Endothelial cell of umbilical vein (primary cell): ENCODE data around the gene LAP3. TPM values are rescaled to one million over a fixed set of nuclear protein-coding genes. Genes with fewer than 3 reads are reported as not detected.

Source experiments
- BruUV-seq: library from RNA; stranded (reverse); fragments of 400-500 nt; replicated peaks from 2 replicates; lab custom pipeline; 2021; lab: Mats Ljungman, UMichigan
- CTCF ChIA-PET: fragments of 300-600, 350-600 bp; sonication (Branson Sonifier 250); formaldehyde crosslinking; loops from one replicate; lab custom pipeline; 2021; ENCODE audit warnings: antibody characterized with exemption, inconsistent platforms; lab: Charles Lee
- POLR2A ChIA-PET: fragments of 300-600, 350-600 bp; sonication (Branson Sonifier 250); formaldehyde crosslinking; loops from one replicate; lab custom pipeline; 2021; ENCODE audit warnings: antibody characterized with exemption, inconsistent platforms; lab: Charles Lee
- DNase-seq: peaks from one replicate; pipeline ENCODE4 v3.0.0-alpha.2; 2011; ENCODE audit warnings: low read depth, low spot score
- FAIRE-seq: peaks from 2 replicates; lab custom pipeline; 2011; peaks lifted over from hg19 to GRCh38; lab: Jason Lieb, UNC
- H2AFZ ChIP-seq: 2 replicates; pipeline ENCODE4 v1.6.0; 2012; ENCODE audit warnings: low read depth, low read length, control low read depth, inconsistent platforms
- H3K27ac ChIP-seq: 2 replicates; pipeline ENCODE4 v1.5.1; 2011; ENCODE audit warnings: low read depth, mild to moderate bottlenecking, control low read depth, low read length, moderate library complexity; ENCODE audit not compliant: insufficient read depth
- H3K27me3 ChIP-seq, 2 experiments: 2 replicates each; pipeline versions ENCODE4 v1.6.0 to v1.6.1; 2011; ENCODE audit warnings: low read length in 2 of 2, mixed read lengths in 1 of 2; ENCODE audit not compliant: control insufficient read depth in 2 of 2, insufficient read depth in 2 of 2
- H3K36me3 ChIP-seq, 2 experiments: 2 replicates in 1 of 2; 3 replicates in 1 of 2; pipeline ENCODE4 v1.5.1; 2011; ENCODE audit warnings: low read length in 2 of 2, mild to moderate bottlenecking in 1 of 2, moderate library complexity in 1 of 2; ENCODE audit not compliant: control insufficient read depth in 2 of 2, insufficient read depth in 2 of 2; ENCODE audit errors: extremely low read depth in 1 of 2
- H3K4me1 ChIP-seq: 3 replicates; pipeline ENCODE4 v1.5.1; 2011; ENCODE audit warnings: mild to moderate bottlenecking, low read length; ENCODE audit not compliant: control insufficient read depth, insufficient read depth; ENCODE audit errors: extremely low read depth
- H3K4me2 ChIP-seq: 2 replicates; pipeline ENCODE4 v1.6.1; 2011; ENCODE audit warnings: low read length, control low read depth, mixed read lengths; ENCODE audit not compliant: insufficient read depth
- H3K4me3 ChIP-seq, 3 experiments: fragments of 200-600 bp in 1 of 3; sonication (generic), shearing (Covaris generic) in 1 of 3; replicated peaks in 1 of 3; 2 replicates each; pipeline ENCODE4 v1.5.1; 2011 to 2016; ENCODE audit warnings: control low read depth in 3 of 3, low read length in 3 of 3, mild to moderate bottlenecking in 2 of 3, inconsistent platforms in 1 of 3, low read depth in 1 of 3, moderate library complexity in 1 of 3; ENCODE audit not compliant: insufficient read depth in 1 of 3
- H3K79me2 ChIP-seq: 2 replicates; pipeline ENCODE4 v1.6.0; 2012; ENCODE audit warnings: low read length, inconsistent platforms; ENCODE audit not compliant: control insufficient read depth, insufficient read depth
- H3K9ac ChIP-seq: replicated peaks from 2 replicates; pipeline ENCODE3; 2011; ENCODE audit warnings: low read length, control low read depth; ENCODE audit not compliant: insufficient read depth; ENCODE audit errors: extremely low read depth
- H3K9me1 ChIP-seq: replicated peaks from 3 replicates; pipeline ENCODE4 v1.6.0; 2011; ENCODE audit warnings: mild to moderate bottlenecking, low read length; ENCODE audit not compliant: control insufficient read depth, insufficient read depth; ENCODE audit errors: extremely low read depth
- H3K9me3 ChIP-seq: replicated peaks from 2 replicates; pipeline ENCODE4 v1.5.1; 2012; ENCODE audit warnings: low read length, inconsistent platforms; ENCODE audit not compliant: control insufficient read depth, insufficient read depth
- H4K20me1 ChIP-seq: replicated peaks from 2 replicates; pipeline ENCODE3; 2011; ENCODE audit warnings: mild to moderate bottlenecking, low read length; ENCODE audit not compliant: control insufficient read depth, insufficient read depth; ENCODE audit errors: extremely low read depth
- EZH2 ChIP-seq: IDR thresholded peaks from 2 replicates; pipeline ENCODE4 v1.6.1; 2012; ENCODE audit warnings: borderline replicate concordance, low read depth, mild to moderate bottlenecking, moderate library complexity, low read length, inconsistent platforms; ENCODE audit not compliant: severe bottlenecking
- FOS ChIP-seq: IDR thresholded peaks from 2 replicates; pipeline ENCODE4 v1.6.1; 2011; ENCODE audit warnings: mild to moderate bottlenecking, low read length, moderate library complexity, borderline replicate concordance; ENCODE audit not compliant: insufficient read depth
- JUN ChIP-seq: IDR thresholded peaks from 2 replicates; pipeline ENCODE4 v1.6.1; 2011; ENCODE audit warnings: borderline replicate concordance, low read depth; ENCODE audit not compliant: insufficient read length, insufficient read depth
- MAX ChIP-seq: IDR thresholded peaks from 2 replicates; pipeline ENCODE4 v1.6.1; 2011; ENCODE audit not compliant: insufficient read depth, insufficient read length
- MYC ChIP-seq: IDR thresholded peaks from one replicate; pipeline ENCODE4 v1.6.1; 2011; ENCODE audit warnings: mild to moderate bottlenecking, low read depth, low read length
- POLR2A ChIP-seq: IDR thresholded peaks from 2 replicates; pipeline ENCODE4 v1.6.1; 2012; ENCODE audit warnings: low read depth, mild to moderate bottlenecking, control low read depth, low read length
- POLR2AphosphoS5 ChIP-seq: IDR thresholded peaks from 2 replicates; pipeline ENCODE4 v1.6.1; 2012; ENCODE audit warnings: low read depth, mild to moderate bottlenecking, control low read depth, low read length, moderate library complexity; ENCODE audit not compliant: insufficient read depth
- dilution Hi-C: fragments of 300-500 bp; cut with MboI; formaldehyde crosslinking; loops from one replicate; pipeline ENCODE4 v1.15.0; 2019; ENCODE audit warnings: low sequenced_read_pairs; ENCODE audit not compliant: extremely low pct_ligation_motif_present
- intact Hi-C: fragments of 100-400 bp; cut with micrococcal nuclease; formaldehyde crosslinking; loops from one replicate; pipeline ENCODE4 v1.10.0; 2022
- polyA plus RNA-seq, 4 experiments: library from polyadenylated mRNA; depleted of rRNA in 3 of 4; stranded (reverse) in 3 of 4; unstranded in 1 of 4; fragments of >200 nt; gene quantifications; 2 replicates each; pipeline versions ENCODE4 v1.2.1 to v1.2.3, GENCODE V29; 2011 to 2012; ENCODE audit warnings: missing spikeins in 1 of 4
- total RNA-seq: library from RNA; stranded (reverse); gene quantifications from 2 replicates; pipeline ENCODE4 v1.2.3, GENCODE V29; 2021
- TF ChIP-seq, protein P1 (sequence below), 2 donors: IDR thresholded peaks; 1 replicate in 1 of 2; 2 replicates in 1 of 2; pipeline ENCODE4 v1.5.1; 2011; ENCODE audit warnings: low read length in 2 of 2, mild to moderate bottlenecking in 2 of 2, moderate library complexity in 2 of 2, control low read depth in 1 of 2, inconsistent platforms in 1 of 2, low read depth in 1 of 2; ENCODE audit not compliant: insufficient read depth in 1 of 2; ENCODE audit errors: extremely low read depth in 1 of 2

LAP3 gene
- total and polyA plus RNA-seq, 2 donors (not counting 3 experiments of a cell fraction or from before 2014, with no cell fraction given): 82.4 to 94.8 TPM

- no peak overlapping the region for H3K4me2 ChIP-seq
- intact Hi-C loops (loop anchor here (1.0 to 5.0 kb wide), 5 partner anchors 22 to 956 kb away; partner anchors contain the start of genes DCAF16, MED28 and NCAPG), dilution Hi-C loops (no loop called here)
- H3K27ac ChIP-seq: no peak overlapping the region
- ChIA-PET POLR2A (no interaction called here), CTCF (interaction anchor here (0.8 to 3.3 kb wide), 8 partner anchors 20 to 164 kb away, joined by 3 to 35 read pairs (median 4); partner anchors contain the start of genes LAP3 and MED28)
- FAIRE-seq (peak; percentile 92), DNase-seq (peak; percentile 56)
- H3K4me3 ChIP-seq: no peak overlapping the region
- H3K79me2 ChIP-seq: no peaks in the 10 kb centered on the region
- H4K20me1 ChIP-seq: no peaks in the 10 kb centered on the region
- H3K36me3 ChIP-seq: peaks cover 9 to 17% of the 10 kb centered on the region in 2 experiments
- no peak overlapping the region for H3K9ac ChIP-seq
- H2AFZ ChIP-seq: no peak overlapping the region
- TF ChIP-seq, protein P1, sequence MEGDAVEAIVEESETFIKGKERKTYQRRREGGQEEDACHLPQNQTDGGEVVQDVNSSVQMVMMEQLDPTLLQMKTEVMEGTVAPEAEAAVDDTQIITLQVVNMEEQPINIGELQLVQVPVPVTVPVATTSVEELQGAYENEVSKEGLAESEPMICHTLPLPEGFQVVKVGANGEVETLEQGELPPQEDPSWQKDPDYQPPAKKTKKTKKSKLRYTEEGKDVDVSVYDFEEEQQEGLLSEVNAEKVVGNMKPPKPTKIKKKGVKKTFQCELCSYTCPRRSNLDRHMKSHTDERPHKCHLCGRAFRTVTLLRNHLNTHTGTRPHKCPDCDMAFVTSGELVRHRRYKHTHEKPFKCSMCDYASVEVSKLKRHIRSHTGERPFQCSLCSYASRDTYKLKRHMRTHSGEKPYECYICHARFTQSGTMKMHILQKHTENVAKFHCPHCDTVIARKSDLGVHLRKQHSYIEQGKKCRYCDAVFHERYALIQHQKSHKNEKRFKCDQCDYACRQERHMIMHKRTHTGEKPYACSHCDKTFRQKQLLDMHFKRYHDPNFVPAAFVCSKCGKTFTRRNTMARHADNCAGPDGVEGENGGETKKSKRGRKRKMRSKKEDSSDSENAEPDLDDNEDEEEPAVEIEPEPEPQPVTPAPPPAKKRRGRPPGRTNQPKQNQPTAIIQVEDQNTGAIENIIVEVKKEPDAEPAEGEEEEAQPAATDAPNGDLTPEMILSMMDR (IDR thresholded peaks at IDR 0.05; ENCODE audit: extremely low read depth in 1 of 2, insufficient read depth in 1 of 2, low read depth in 1 of 2, low read length in 2 of 2): peak; percentile 79 to 93
- TF ChIP-seq POLR2AphosphoS5: no peak
- H3K9me1 ChIP-seq: no peaks in the 10 kb centered on the region
- H3K4me1 ChIP-seq: no peaks in the 10 kb centered on the region
- no TSS peak for BruUV-seq
- H3K9me3 ChIP-seq: no peaks in the 10 kb centered on the region
- no peaks in the 10 kb centered on the region for H3K27me3 ChIP-seq
Observed at GRCh38 chr4:17636696-17637622, 60.0 kb downstream of the LAP3 start.

DNA sequence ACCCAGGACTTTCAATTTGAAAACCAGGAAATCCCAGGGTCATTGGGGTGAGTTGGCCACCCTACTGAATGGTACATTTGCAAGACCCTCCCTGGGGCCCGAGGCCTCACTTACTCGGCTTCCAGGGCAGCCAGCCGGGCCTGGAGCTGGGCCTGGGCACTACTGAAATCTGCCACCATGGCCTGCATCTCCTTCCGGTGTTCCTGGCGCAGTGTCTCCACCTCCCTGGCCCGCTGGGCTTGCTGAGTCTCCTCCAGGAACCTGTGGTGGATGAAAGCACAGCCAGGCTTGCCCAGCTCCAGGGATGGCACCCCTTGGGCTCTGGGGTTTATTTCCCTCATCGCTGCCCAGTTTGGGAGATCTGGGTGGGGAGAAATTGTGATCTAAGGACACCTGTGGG is 62.1 kb downstream of the LAP3 start:
- FAIRE-seq (no peak), DNase-seq (no peak)
- no peaks in the 10 kb centered on the region for H3K9me3 ChIP-seq
- H3K27ac ChIP-seq: no peak overlapping the region
- no peaks in the 10 kb centered on the region for H3K27me3 ChIP-seq
- H4K20me1 ChIP-seq: no peaks in the 10 kb centered on the region
- ChIA-PET CTCF (interaction anchor here (0.9 kb wide), 1 partner anchor 62 kb away, joined by 3 read pairs; the partner anchor contains the start of gene LAP3), POLR2A (no interaction called here)
- intact Hi-C loops (loop anchor here (5.0 kb wide), 1 partner anchor 173 kb away; the partner anchor contains the start of genes DCAF16 and NCAPG), dilution Hi-C loops (no loop called here)
- TF ChIP-seq, protein P1 (IDR thresholded peaks at IDR 0.05; ENCODE audit: extremely low read depth in 1 of 2, insufficient read depth in 1 of 2, low read depth in 1 of 2, low read length in 2 of 2): no peak
- TF ChIP-seq EZH2 (no peak), MYC (no peak), MAX (no peak), FOS (no peak), POLR2A (no peak), JUN (no peak)
- no peak overlapping the region for H2AFZ ChIP-seq
- no peaks in the 10 kb centered on the region for H3K4me1 ChIP-seq
- H3K4me2 ChIP-seq: no peak overlapping the region
- peaks cover 0 to 10% of the 10 kb centered on the region in 2 experiments for H3K36me3 ChIP-seq
- BruUV-seq: no TSS peak
- no peak overlapping the region for H3K9ac ChIP-seq
- no peaks in the 10 kb centered on the region for H3K79me2 ChIP-seq
- no peaks in the 10 kb centered on the region for H3K9me1 ChIP-seq
- H3K4me3 ChIP-seq: no peak overlapping the region
